Testis (tissue), 2 donors: ENCODE data around the gene LAMA3.

Experiments
- POLR2A ChIP-seq: fragments of 450-650 bp; IDR thresholded peaks from one replicate; pipeline ENCODE4 v1.6.1; 2017; ENCODE audit warnings: antibody characterized with exemption, mild to moderate bottlenecking, moderate library complexity
- TF ChIP-seq, protein P1 (sequence below), 3 experiments: fragments of 450-650 bp in 2 of 3; fragments of 200-600 bp in 1 of 3; sonication (generic) in 1 of 3; IDR thresholded peaks; one replicate each; pipeline ENCODE4 v1.5.1; 2016 to 2019; ENCODE audit warnings: antibody characterized with exemption in 3 of 3, mild to moderate bottlenecking in 2 of 3, moderate library complexity in 1 of 3

GRCh38 chr18:23842305-23842704 is 153.1 kb downstream of the LAMA3 start:
- TF ChIP-seq, protein P1, sequence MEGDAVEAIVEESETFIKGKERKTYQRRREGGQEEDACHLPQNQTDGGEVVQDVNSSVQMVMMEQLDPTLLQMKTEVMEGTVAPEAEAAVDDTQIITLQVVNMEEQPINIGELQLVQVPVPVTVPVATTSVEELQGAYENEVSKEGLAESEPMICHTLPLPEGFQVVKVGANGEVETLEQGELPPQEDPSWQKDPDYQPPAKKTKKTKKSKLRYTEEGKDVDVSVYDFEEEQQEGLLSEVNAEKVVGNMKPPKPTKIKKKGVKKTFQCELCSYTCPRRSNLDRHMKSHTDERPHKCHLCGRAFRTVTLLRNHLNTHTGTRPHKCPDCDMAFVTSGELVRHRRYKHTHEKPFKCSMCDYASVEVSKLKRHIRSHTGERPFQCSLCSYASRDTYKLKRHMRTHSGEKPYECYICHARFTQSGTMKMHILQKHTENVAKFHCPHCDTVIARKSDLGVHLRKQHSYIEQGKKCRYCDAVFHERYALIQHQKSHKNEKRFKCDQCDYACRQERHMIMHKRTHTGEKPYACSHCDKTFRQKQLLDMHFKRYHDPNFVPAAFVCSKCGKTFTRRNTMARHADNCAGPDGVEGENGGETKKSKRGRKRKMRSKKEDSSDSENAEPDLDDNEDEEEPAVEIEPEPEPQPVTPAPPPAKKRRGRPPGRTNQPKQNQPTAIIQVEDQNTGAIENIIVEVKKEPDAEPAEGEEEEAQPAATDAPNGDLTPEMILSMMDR (IDR thresholded peaks at IDR 0.05): no peak
- no peak for TF ChIP-seq POLR2A
